ENCODE data around the gene GLIS1. TPM values are rescaled to one million over a fixed set of nuclear protein-coding genes. Genes with fewer than 3 reads are reported as not detected.

GLIS1 gene
- total and polyA plus RNA-seq, 2 experiments from 2014 or later, result 0.26 to 0.31 TPM

DNA sequence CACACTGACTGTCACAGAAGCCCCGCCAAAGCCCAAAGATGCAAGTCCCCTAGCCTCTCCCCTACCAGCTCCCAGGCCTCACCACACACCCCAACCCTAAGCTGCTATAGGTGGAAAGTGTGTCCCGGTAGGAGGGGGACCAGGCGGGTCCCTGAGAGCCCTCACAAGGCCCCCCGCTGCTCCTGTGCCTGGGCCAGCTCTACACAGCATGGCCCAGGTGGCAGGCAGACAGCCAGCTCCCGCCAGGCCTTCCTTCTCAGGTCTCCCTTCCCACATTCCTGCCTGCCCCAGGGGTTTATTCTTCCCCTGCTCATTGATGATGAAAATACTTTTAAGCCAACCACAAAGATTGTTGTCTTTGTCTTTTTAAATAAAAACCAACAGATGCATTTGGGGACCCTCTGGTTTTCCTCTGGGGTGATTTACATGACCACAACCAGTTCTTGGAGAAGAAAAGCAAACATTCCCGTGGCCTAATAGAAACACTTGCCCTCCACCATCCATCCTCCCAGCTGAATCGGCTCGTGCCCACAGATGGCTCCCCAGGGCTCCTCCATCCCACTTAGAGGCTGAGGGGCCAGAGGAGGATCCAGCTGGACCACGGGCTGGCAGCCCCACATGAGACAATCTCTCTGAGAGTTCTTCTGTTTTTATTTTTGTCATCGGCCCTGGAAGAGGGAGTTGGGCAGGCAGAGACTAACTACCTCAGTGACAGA lies 186.7 kb downstream of the GLIS1 start:
- H3K27ac Mint-ChIP-seq, result no peak overlapping the region
- Histone ChIP-seq H3K4me3 (no peak overlapping the region), H3K4me1 (ENCODE audit: insufficient read depth) (peaks cover 12% of the 10 kb centered on the region; the same call in 1 of the 2 replicates), H4K20me1 (replicated peaks; ENCODE audit: insufficient read depth) (no peaks in the 10 kb centered on the region), H3K4me2 (no peak overlapping the region), H2AFZ (no peak overlapping the region), H3K27ac (ENCODE audit: low read depth) (no peak overlapping the region), H3K79me2 (replicated peaks; ENCODE audit: insufficient read depth) (no peaks in the 10 kb centered on the region), H3K27me3 (ENCODE audit: insufficient read depth) (no peaks in the 10 kb centered on the region), H3F3A (replicated peaks; ENCODE audit: low read depth) (no peaks in the 10 kb centered on the region), H3K36me3 (ENCODE audit: insufficient read depth) (no peaks in the 10 kb centered on the region), H3K9me2 (ENCODE audit: insufficient read depth) (no peaks in the 10 kb centered on the region)
- H3K4me3 Mint-ChIP-seq, result no peak overlapping the region
- H3K4me1 Mint-ChIP-seq, result peaks cover 17% of the 10 kb centered on the region
- H3K9me3 Mint-ChIP-seq, result no peaks in the 10 kb centered on the region; the same call in 2 of the 3 replicates
- DNase-seq (ENCODE audit: low spot score) (peak; percentile 42), ATAC-seq (peak; percentile 86)
- peaks cover 11% of the 10 kb centered on the region for H3K27me3 Mint-ChIP-seq (ENCODE audit: insufficient read depth, low read depth, poor library complexity)
- H3K36me3 Mint-ChIP-seq (ENCODE audit: low read depth), result no peaks in the 10 kb centered on the region
- no peak for TF ChIP-seq ZNF114 (CRISPR knock-in tag; IDR thresholded peaks at IDR 0.05)
- TF ChIP-seq EZH2phosphoT487 (IDR thresholded peaks at IDR 0.05; ENCODE audit: unreplicated experiment), result no peak
- TF ChIP-seq, protein P1, sequence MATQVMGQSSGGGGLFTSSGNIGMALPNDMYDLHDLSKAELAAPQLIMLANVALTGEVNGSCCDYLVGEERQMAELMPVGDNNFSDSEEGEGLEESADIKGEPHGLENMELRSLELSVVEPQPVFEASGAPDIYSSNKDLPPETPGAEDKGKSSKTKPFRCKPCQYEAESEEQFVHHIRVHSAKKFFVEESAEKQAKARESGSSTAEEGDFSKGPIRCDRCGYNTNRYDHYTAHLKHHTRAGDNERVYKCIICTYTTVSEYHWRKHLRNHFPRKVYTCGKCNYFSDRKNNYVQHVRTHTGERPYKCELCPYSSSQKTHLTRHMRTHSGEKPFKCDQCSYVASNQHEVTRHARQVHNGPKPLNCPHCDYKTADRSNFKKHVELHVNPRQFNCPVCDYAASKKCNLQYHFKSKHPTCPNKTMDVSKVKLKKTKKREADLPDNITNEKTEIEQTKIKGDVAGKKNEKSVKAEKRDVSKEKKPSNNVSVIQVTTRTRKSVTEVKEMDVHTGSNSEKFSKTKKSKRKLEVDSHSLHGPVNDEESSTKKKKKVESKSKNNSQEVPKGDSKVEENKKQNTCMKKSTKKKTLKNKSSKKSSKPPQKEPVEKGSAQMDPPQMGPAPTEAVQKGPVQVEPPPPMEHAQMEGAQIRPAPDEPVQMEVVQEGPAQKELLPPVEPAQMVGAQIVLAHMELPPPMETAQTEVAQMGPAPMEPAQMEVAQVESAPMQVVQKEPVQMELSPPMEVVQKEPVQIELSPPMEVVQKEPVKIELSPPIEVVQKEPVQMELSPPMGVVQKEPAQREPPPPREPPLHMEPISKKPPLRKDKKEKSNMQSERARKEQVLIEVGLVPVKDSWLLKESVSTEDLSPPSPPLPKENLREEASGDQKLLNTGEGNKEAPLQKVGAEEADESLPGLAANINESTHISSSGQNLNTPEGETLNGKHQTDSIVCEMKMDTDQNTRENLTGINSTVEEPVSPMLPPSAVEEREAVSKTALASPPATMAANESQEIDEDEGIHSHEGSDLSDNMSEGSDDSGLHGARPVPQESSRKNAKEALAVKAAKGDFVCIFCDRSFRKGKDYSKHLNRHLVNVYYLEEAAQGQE (IDR thresholded peaks at IDR 0.05; ENCODE audit: unreplicated experiment), result no peak
- no peak for TF ChIP-seq POLR2AphosphoS5 (IDR thresholded peaks at IDR 0.05; ENCODE audit: low read depth)
- TF ChIP-seq, protein P2, sequence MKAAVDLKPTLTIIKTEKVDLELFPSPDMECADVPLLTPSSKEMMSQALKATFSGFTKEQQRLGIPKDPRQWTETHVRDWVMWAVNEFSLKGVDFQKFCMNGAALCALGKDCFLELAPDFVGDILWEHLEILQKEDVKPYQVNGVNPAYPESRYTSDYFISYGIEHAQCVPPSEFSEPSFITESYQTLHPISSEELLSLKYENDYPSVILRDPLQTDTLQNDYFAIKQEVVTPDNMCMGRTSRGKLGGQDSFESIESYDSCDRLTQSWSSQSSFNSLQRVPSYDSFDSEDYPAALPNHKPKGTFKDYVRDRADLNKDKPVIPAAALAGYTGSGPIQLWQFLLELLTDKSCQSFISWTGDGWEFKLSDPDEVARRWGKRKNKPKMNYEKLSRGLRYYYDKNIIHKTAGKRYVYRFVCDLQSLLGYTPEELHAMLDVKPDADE (IDR thresholded peaks at IDR 0.05), result no peak
- TF ChIP-seq CREB1 (CRISPR knock-in tag; IDR thresholded peaks at IDR 0.05; ENCODE audit: low read depth), result no peak

DNA sequence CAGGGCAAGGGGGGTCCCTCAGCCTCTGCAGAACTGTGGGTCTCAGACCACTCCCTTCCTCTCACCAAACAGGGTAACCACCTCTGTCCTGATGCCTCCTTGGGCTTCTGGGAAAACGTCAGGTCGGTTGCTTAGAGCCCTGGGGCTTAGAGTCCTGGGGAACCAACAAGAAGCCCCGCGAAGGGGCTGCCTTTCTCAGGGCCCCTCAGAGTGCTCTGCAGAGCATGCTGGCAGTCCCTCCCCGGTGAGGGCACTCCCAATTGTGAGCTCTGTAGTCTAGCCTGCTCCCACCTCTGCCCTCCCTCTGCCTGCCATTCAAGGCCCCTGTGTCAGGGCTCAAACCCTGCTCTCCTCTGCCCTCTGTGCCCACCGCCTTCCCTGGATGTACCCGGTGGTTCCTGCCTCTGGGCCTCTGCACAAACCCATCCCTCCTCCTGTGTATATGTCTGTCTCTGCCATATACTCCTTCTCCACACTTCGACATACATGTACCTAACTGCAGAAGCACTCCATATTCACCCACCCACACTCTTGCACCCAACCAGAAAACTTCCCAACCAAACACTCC lies 187.5 kb downstream of the GLIS1 start:
- no peak overlapping the region for H3K4me3 ChIP-seq
- H3F3A ChIP-seq (replicated peaks; ENCODE audit: low read depth), result no peaks in the 10 kb centered on the region
- no peak overlapping the region for H3K27ac Mint-ChIP-seq
- ATAC-seq, result peak; percentile 25
- no peaks in the 10 kb centered on the region for H3K27me3 ChIP-seq (ENCODE audit: insufficient read depth)
- peaks cover 17% of the 10 kb centered on the region for H3K4me1 Mint-ChIP-seq
- no peak for DNase-seq (ENCODE audit: low spot score)
- H3K9me3 Mint-ChIP-seq, result no peaks in the 10 kb centered on the region; the same call in 2 of the 3 replicates
- H4K20me1 ChIP-seq (replicated peaks; ENCODE audit: insufficient read depth), result no peaks in the 10 kb centered on the region
- no peaks in the 10 kb centered on the region for H3K9me2 ChIP-seq (ENCODE audit: insufficient read depth)
- no peaks in the 10 kb centered on the region for H3K36me3 ChIP-seq (ENCODE audit: insufficient read depth)
- H3K4me1 ChIP-seq (ENCODE audit: insufficient read depth), result peaks cover 12% of the 10 kb centered on the region; the same call in 1 of the 2 replicates
- H3K4me2 ChIP-seq, result no peak overlapping the region
- H3K36me3 Mint-ChIP-seq (ENCODE audit: low read depth), result no peaks in the 10 kb centered on the region
- no peaks in the 10 kb centered on the region for H3K79me2 ChIP-seq (replicated peaks; ENCODE audit: insufficient read depth)
- no peak overlapping the region for H3K27ac ChIP-seq (ENCODE audit: low read depth)
- H2AFZ ChIP-seq, result no peak overlapping the region
- H3K27me3 Mint-ChIP-seq (ENCODE audit: insufficient read depth, low read depth, poor library complexity), result peaks cover 11% of the 10 kb centered on the region
- no peak overlapping the region for H3K4me3 Mint-ChIP-seq
- TF ChIP-seq ZNF331 (CRISPR knock-in tag; IDR thresholded peaks at IDR 0.05; ENCODE audit: low read depth) (no peak), NANOG (IDR thresholded peaks at IDR 0.05; ENCODE audit: borderline replicate concordance) (no peak), CREB1 (CRISPR knock-in tag; IDR thresholded peaks at IDR 0.05; ENCODE audit: low read depth) (no peak), POLR2AphosphoS5 (IDR thresholded peaks at IDR 0.05; ENCODE audit: low read depth) (no peak), EZH2phosphoT487 (IDR thresholded peaks at IDR 0.05; ENCODE audit: unreplicated experiment) (no peak), STAT1 (IDR thresholded peaks at IDR 0.05; ENCODE audit: unreplicated experiment) (no peak), JUNB (IDR thresholded peaks at IDR 0.05; ENCODE audit: unreplicated experiment) (no peak), ZNF114 (CRISPR knock-in tag; IDR thresholded peaks at IDR 0.05) (no peak), EZH2 (IDR thresholded peaks at IDR 0.05; ENCODE audit: low read depth, unreplicated experiment) (no peak)
- TF ChIP-seq, protein P2 (IDR thresholded peaks at IDR 0.05), result no peak

Measured in GM23338 (cell line).